MM.1S (cell line): ENCODE measurements around the gene MYBPC1.
"Not testable (repeated sequence)": the region's sequence is repeated elsewhere in the genome, so short reads cannot be mapped to it uniquely, and the experiment has no call there.

ENCODE experiments used
- DNase-seq: peaks from one replicate; pipeline ENCODE4 v3.0.0-alpha.2; 2015
- H2AFZ ChIP-seq: fragments of 300-600 bp; sonication (generic); 2 replicates; pipeline ENCODE4 v1.6.0; 2016; ENCODE audit warnings: antibody characterized with exemption, low read length
- H3F3A ChIP-seq: fragments of 300-600 bp; sonication (generic); 2 replicates; pipeline ENCODE4 v1.6.1; 2016; ENCODE audit warnings: mild to moderate bottlenecking, antibody characterized with exemption, low read length, moderate library complexity, mixed read lengths; ENCODE audit not compliant: insufficient read depth
- H3K27ac ChIP-seq: fragments of 300-600 bp; sonication (generic); 2 replicates; pipeline ENCODE4 v1.5.1; 2016; ENCODE audit warnings: mild to moderate bottlenecking, low read length
- H3K27me3 ChIP-seq: fragments of 300-600 bp; sonication (generic); replicated peaks from 2 replicates; pipeline ENCODE4 v1.6.0; 2016; ENCODE audit warnings: low read length; ENCODE audit not compliant: insufficient read depth
- H3K36me3 ChIP-seq: fragments of 300-600 bp; sonication (generic); replicated peaks from 2 replicates; pipeline ENCODE4 v1.6.1; 2016; ENCODE audit warnings: mild to moderate bottlenecking, low read length, mixed read lengths; ENCODE audit not compliant: insufficient read depth
- H3K4me1 ChIP-seq: fragments of 300-600 bp; sonication (generic); 2 replicates; pipeline ENCODE4 v1.6.1; 2016; ENCODE audit warnings: low read length, mixed read lengths
- H3K4me2 ChIP-seq: fragments of 300-600 bp; sonication (generic); 2 replicates; pipeline ENCODE4 v1.6.0; 2016; ENCODE audit warnings: low read depth, low read length
- H3K4me3 ChIP-seq: fragments of 300-600 bp; sonication (generic); 2 replicates; pipeline ENCODE4 v1.5.1; 2016; ENCODE audit warnings: low read length, mixed read lengths
- H3K79me2 ChIP-seq: fragments of 300-600 bp; sonication (generic); 2 replicates; pipeline ENCODE4 v1.6.1; 2016; ENCODE audit warnings: mixed run types, low read length, mixed read lengths
- H3K9ac ChIP-seq: fragments of 300-600 bp; sonication (generic); 2 replicates; pipeline ENCODE4 v1.6.1; 2016; ENCODE audit warnings: low read length, mixed read lengths
- H3K9me2 ChIP-seq: fragments of 300-600 bp; sonication (generic); replicated peaks from 2 replicates; pipeline ENCODE4 v1.6.1; 2016; ENCODE audit warnings: mild to moderate bottlenecking, low read length, mixed read lengths; ENCODE audit not compliant: insufficient read depth
- H3K9me3 ChIP-seq: fragments of 300-600 bp; sonication (generic); replicated peaks from 2 replicates; pipeline ENCODE4 v1.6.1; 2016; ENCODE audit warnings: mild to moderate bottlenecking, low read length, mixed read lengths; ENCODE audit not compliant: insufficient read depth
- H4K20me1 ChIP-seq: fragments of 300-600 bp; sonication (generic); 2 replicates; pipeline ENCODE4 v1.6.1; 2016; ENCODE audit warnings: mild to moderate bottlenecking, low read length, moderate library complexity, mixed read lengths; ENCODE audit not compliant: insufficient read depth
- CTCF ChIP-seq: fragments of 300-600 bp; sonication (generic); IDR thresholded peaks from 2 replicates; pipeline ENCODE4 v1.5.1; 2016; ENCODE audit warnings: antibody characterized with exemption, low read length, mixed read lengths
- EZH2 ChIP-seq: fragments of 300-600 bp; sonication (generic); optimal IDR thresholded peaks from 2 replicates; pipeline ENCODE3; 2017; ENCODE audit warnings: low read depth, mild to moderate bottlenecking, antibody characterized with exemption, low read length, mixed read lengths
- EZH2phosphoT487 ChIP-seq: fragments of 300-600 bp; sonication (generic); IDR thresholded peaks from 2 replicates; pipeline ENCODE4 v1.6.1; 2018; ENCODE audit warnings: antibody characterized with exemption, low read length

MYBPC1 gene

GRCh38 chr12:101729842-101730241 lies 135.1 kb downstream of the MYBPC1 start:
- H3K9me3 ChIP-seq = no peaks in the 10 kb centered on the region
- H3K27ac ChIP-seq = no peak overlapping the region
- no peak for TF ChIP-seq EZH2phosphoT487
- no peak for TF ChIP-seq CTCF
- TF ChIP-seq EZH2 = no peak
- H3K9ac ChIP-seq = no peak overlapping the region
- H3K4me3 ChIP-seq = no peak overlapping the region
- 0 out of 2 replicates have a peak, but pooled peaks cover 11% of the 10 kb centered on the region for H3F3A ChIP-seq
- peaks cover 9% of the 10 kb centered on the region for H3K79me2 ChIP-seq
- H3K9me2 ChIP-seq = no peaks in the 10 kb centered on the region
- peaks cover 16% of the 10 kb centered on the region for H3K4me1 ChIP-seq
- no peak overlapping the region for H3K4me2 ChIP-seq
- no peaks in the 10 kb centered on the region for H4K20me1 ChIP-seq
- DNase-seq = no peak
- H2AFZ ChIP-seq = no peak overlapping the region
- peaks cover 11% of the 10 kb centered on the region for H3K36me3 ChIP-seq
- no peaks in the 10 kb centered on the region for H3K27me3 ChIP-seq

GRCh38 chr12:101732318-101732717 lies 137.5 kb downstream of the MYBPC1 start:
- TF ChIP-seq CTCF (no peak), EZH2phosphoT487 (no peak), EZH2 (no peak)
- Histone ChIP-seq H3K27me3 (no peaks in the 10 kb centered on the region), H3K27ac (no peak overlapping the region), H3K4me3 (no peak overlapping the region), H3K9me2 (no peaks in the 10 kb centered on the region), H3K4me2 (no peak overlapping the region), H3F3A (peaks cover 19% of the 10 kb centered on the region), H3K79me2 (peaks cover 18% of the 10 kb centered on the region), H3K9me3 (no peaks in the 10 kb centered on the region), H3K9ac (no peak overlapping the region), H4K20me1 (no peaks in the 10 kb centered on the region), H2AFZ (no peak overlapping the region), H3K4me1 (peaks cover 5% of the 10 kb centered on the region; the same call in 1 of the 2 replicates), H3K36me3 (peaks cover 11% of the 10 kb centered on the region)
- DNase-seq = no peak

GRCh38 chr12:101733166-101733565 lies 138.4 kb downstream of the MYBPC1 start:
- no peaks in the 10 kb centered on the region for H3K9me3 ChIP-seq
- no peaks in the 10 kb centered on the region for H3K27me3 ChIP-seq
- no peak overlapping the region for H3K4me3 ChIP-seq
- peaks cover 18% of the 10 kb centered on the region for H3K79me2 ChIP-seq
- no peak overlapping the region for H2AFZ ChIP-seq
- no peak for DNase-seq
- H3K9ac ChIP-seq = no peak overlapping the region
- H3K36me3 ChIP-seq = peaks cover 11% of the 10 kb centered on the region
- no peak for TF ChIP-seq EZH2phosphoT487
- TF ChIP-seq EZH2 = no peak
- no peak for TF ChIP-seq CTCF
- peaks cover 26% of the 10 kb centered on the region for H3F3A ChIP-seq
- no peaks in the 10 kb centered on the region for H4K20me1 ChIP-seq
- H3K4me1 ChIP-seq = peaks cover 10% of the 10 kb centered on the region; the same call in 1 of the 2 replicates
- no peak overlapping the region for H3K4me2 ChIP-seq
- no peaks in the 10 kb centered on the region for H3K9me2 ChIP-seq
- no peak overlapping the region for H3K27ac ChIP-seq

GRCh38 chr12:101734482-101734881 lies 139.7 kb downstream of the MYBPC1 start:
- H2AFZ ChIP-seq, H3K4me3 ChIP-seq, H3K27ac ChIP-seq, H3K9ac ChIP-seq, H3K27me3 ChIP-seq, H3K9me3 ChIP-seq, H4K20me1 ChIP-seq, H3K9me2 ChIP-seq, DNase-seq: not testable (repeated sequence)
- H3K36me3 ChIP-seq = peaks cover 11% of the 10 kb centered on the region
- peaks cover 18% of the 10 kb centered on the region for H3K79me2 ChIP-seq
- peak overlapping the region; percentile 22; the same call in 1 of the 2 replicates for H3K4me2 ChIP-seq
- peaks cover 11% of the 10 kb centered on the region; the same call in 1 of the 2 replicates for H3K4me1 ChIP-seq
- H3F3A ChIP-seq = peaks cover 26% of the 10 kb centered on the region
